SJCRH30 (cell line): ENCODE measurements around the gene COL9A1. TPM values are rescaled to one million over a fixed set of nuclear protein-coding genes. Genes with fewer than 3 reads are reported as not detected.
"Not testable (repeated sequence)": the region's sequence is repeated elsewhere in the genome, so short reads cannot be mapped to it uniquely, and the experiment has no call there.

Source experiments
- DNase-seq, 2 experiments: peaks; one replicate each; pipeline ENCODE4 v3.0.0-alpha.2; 2015 to 2020
- H3K27ac ChIP-seq: fragments of 250-450 bp; sonication (Bioruptor Pico); 2 replicates; pipeline ENCODE4 v1.5.1; 2020; ENCODE audit warnings: mild to moderate bottlenecking, moderate library complexity
- H3K27me3 ChIP-seq: fragments of 250-450 bp; sonication (Bioruptor Pico); 2 replicates; pipeline ENCODE4 v1.5.1; 2020; ENCODE audit warnings: mild to moderate bottlenecking, moderate library complexity
- H3K36me3 ChIP-seq: fragments of 250-450 bp; sonication (Bioruptor Pico); 2 replicates; pipeline ENCODE4 v1.5.1; 2020; ENCODE audit warnings: mild to moderate bottlenecking, moderate library complexity
- H3K4me1 ChIP-seq: fragments of 250-450 bp; sonication (Bioruptor Pico); 2 replicates; pipeline ENCODE4 v1.5.1; 2020; ENCODE audit warnings: mild to moderate bottlenecking, moderate library complexity
- H3K4me3 ChIP-seq: fragments of 250-450 bp; sonication (Bioruptor Pico); 2 replicates; pipeline ENCODE4 v1.5.1; 2020; ENCODE audit warnings: mild to moderate bottlenecking, moderate library complexity
- H3K9me3 ChIP-seq: fragments of 250-450 bp; sonication (Bioruptor Pico); replicated peaks from 2 replicates; pipeline ENCODE4 v1.5.1; 2020; ENCODE audit warnings: mild to moderate bottlenecking, moderate library complexity
- total RNA-seq: library from RNA; depleted of rRNA; stranded (reverse); fragments of >200 nt; shearing (Covaris generic); gene quantifications from 2 replicates; pipeline ENCODE4 v1.2.3, GENCODE V29; 2014; rRNA removed

COL9A1 gene
- total RNA-seq, result 4.7 and 4.8 TPM in 2 replicates

DNA sequence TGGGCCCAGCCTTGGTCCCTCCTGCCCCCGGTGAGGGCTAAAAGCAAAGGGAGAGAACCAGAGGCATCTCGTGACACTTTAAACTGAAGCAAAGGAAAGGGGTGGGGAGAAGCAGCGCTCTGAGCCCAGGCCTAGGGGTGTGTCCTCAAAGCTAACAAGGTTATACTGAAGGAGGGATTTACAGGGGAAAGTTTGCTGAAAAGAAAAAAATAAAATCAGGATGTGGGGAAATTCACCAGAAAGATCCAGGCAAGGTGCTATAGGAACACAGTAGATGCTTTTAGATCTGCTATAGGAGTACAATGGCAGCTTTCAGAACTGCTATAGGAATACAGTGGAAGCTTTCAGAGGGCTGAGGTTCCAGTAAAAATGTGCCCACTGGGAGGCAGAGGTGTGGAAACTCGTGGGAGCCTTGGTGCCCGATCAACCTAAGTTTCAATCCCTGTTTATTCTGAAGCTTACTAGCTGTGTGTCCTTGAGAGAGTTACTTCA is at the start of gene COL9A1:
TSS of gene COL9A1 (minus strand) at position 51 of the 492 bp plus-strand sequence. CDS start 160 bp downstream, outside the sequence.
- Histone ChIP-seq H3K27me3 (no peaks in the 10 kb centered on the region), H3K36me3 (no peaks in the 10 kb centered on the region)

DNA sequence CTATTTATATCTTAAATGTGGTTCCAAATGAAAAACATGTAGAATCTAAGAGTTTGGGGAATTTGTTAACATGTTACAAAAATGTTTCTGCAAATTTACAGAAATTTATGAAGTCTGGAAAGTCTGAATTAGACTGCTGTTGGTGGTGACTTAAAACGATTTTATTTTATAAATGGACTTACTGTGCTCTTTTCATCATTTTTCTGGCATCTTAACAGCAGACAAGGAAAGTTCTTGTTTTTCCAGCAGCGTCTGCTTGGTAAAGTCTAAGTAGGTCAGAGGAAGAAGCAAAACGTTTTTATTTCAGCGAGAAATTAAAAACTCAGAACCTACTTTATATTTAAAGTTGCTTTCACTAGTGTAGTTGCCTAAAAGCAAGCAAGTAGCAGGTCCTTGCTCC is 48.6 kb upstream of the COL9A1 start:
- Histone ChIP-seq H3K27me3 (no peaks in the 10 kb centered on the region), H3K9me3 (0 out of 2 replicates have a peak, but pooled peaks cover 5% of the 10 kb centered on the region), H3K27ac (no peak overlapping the region), H3K36me3 (no peaks in the 10 kb centered on the region), H3K4me1 (no peaks in the 10 kb centered on the region), H3K4me3 (no peak overlapping the region)
- DNase-seq, result no peak

More for the DNA sequence above, at the start of gene COL9A1:
- Histone ChIP-seq H3K9me3 (no peaks in the 10 kb centered on the region), H3K4me1 (peaks cover 11% of the 10 kb centered on the region), H3K4me3 (no peak within 1 kb of the TSS), H3K27ac (no peak within 1 kb of the TSS)
- DNase-seq, result no peak

- no peaks in the 10 kb centered on the region for H3K27me3 ChIP-seq
- H3K36me3 ChIP-seq, result no peaks in the 10 kb centered on the region
- no peak overlapping the region for H3K27ac ChIP-seq
- 0 out of 2 replicates have a peak, but pooled peaks cover 5% of the 10 kb centered on the region for H3K9me3 ChIP-seq
- H3K4me1 ChIP-seq, result no peaks in the 10 kb centered on the region
- no peak overlapping the region for H3K4me3 ChIP-seq
- DNase-seq, result no peak
These were observed 42.7 kb upstream of the COL9A1 start for GRCh38 chr6:70345619-70346018.

- Histone ChIP-seq H3K4me3 (no peak overlapping the region), H3K27me3 (no peaks in the 10 kb centered on the region), H3K36me3 (no peaks in the 10 kb centered on the region), H3K4me1 (no peaks in the 10 kb centered on the region), H3K9me3 (peaks cover 8% of the 10 kb centered on the region; the same call in 1 of the 2 replicates), H3K27ac (no peak overlapping the region)
- DNase-seq, result no peak
These were observed 40.4 kb upstream of the COL9A1 start for GRCh38 chr6:70343313-70343712.

GRCh38 chr6:70339810-70340209 is 36.9 kb upstream of the COL9A1 start:
- not testable (repeated sequence) for H3K4me1 ChIP-seq, H3K9me3 ChIP-seq, H3K27me3 ChIP-seq, DNase-seq, H3K4me3 ChIP-seq, H3K36me3 ChIP-seq, H3K27ac ChIP-seq

DNA sequence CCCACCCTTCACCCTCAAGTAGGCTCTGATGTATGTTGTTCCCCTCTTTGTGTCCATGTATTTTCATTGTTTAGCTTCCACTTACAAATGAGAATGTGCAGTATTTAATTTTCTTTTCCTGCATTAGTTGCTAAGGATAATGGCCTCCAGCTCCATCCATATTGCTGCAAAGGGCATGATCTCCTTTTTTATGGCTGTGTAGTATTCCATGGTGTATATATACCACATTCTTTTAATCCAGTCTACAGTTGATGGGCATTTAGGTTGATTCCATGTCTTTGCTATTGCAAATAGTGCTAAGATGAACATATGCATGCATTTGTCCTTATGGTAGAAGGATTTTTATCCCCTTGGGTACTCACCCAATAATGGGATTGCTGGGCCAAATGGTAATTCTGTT is 35.9 kb upstream of the COL9A1 start:
- peaks cover 8% of the 10 kb centered on the region; the same call in 1 of the 2 replicates for H3K9me3 ChIP-seq
- H3K4me1 ChIP-seq, result no peaks in the 10 kb centered on the region
- H3K36me3 ChIP-seq, result no peaks in the 10 kb centered on the region
- no peak overlapping the region for H3K27ac ChIP-seq
- H3K27me3 ChIP-seq, result no peaks in the 10 kb centered on the region
- no peak for DNase-seq
- no peak overlapping the region for H3K4me3 ChIP-seq

DNA sequence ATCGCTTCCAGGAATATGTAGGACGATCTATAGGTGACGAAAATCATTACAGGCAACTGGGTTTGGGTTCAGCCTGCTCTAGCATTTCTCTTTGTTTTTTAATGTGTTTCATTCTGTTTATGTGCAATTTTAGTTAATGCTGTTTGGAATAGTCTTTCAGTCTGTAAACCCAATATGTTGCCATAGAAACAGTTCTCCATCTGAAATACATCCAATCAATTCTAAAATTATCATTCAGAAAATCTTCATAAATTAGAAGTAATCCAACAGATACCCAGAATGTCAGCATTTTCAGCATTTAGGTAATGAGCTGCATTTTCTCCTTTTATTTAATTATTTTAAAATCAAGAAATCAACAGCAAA is 34.8 kb upstream of the COL9A1 start:
- no peak for DNase-seq
- Histone ChIP-seq H3K27me3 (no peaks in the 10 kb centered on the region), H3K9me3 (peaks cover 8% of the 10 kb centered on the region; the same call in 1 of the 2 replicates), H3K36me3 (no peaks in the 10 kb centered on the region), H3K4me1 (no peaks in the 10 kb centered on the region), H3K27ac (no peak overlapping the region), H3K4me3 (no peak overlapping the region)

DNA sequence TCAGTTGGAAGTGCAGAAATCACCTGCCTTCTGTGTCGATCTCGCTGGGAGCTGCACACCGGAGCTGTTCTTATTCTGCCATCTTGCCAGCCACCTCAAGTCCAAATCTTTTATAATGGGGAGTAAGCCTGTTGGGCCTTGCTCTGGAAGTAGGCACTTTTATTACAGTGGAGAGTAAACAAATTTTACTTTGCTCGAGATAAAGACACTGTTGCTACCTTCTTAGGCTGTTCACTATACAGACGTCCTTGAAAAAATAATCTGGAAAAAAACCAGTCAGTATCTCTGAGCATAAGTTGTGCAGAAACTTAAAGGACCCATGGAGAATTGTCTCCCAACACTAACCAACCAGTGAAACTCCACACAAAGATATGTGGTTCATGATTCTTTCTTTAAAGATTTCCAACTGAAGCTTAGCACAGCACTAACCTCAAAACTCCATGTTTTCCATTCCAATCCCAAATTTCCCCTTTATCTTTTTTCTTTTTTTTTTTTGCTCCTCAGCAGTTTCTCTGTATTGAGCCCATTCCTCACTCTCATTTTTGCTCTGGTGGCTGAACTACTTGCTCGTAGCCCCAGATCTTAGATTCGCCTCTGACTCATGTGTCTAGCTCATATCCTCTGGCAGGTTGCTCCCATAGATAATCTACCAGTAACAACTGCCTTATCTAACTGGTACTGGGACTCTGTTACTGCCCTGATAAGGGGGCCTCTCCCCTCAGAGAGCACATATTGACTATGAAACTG is 34.3 kb upstream of the COL9A1 start:
- Histone ChIP-seq H3K4me1 (no peaks in the 10 kb centered on the region), H3K27ac (no peak overlapping the region), H3K36me3 (no peaks in the 10 kb centered on the region), H3K27me3 (no peaks in the 10 kb centered on the region), H3K9me3 (peaks cover 11% of the 10 kb centered on the region; the same call in 1 of the 2 replicates), H3K4me3 (no peak overlapping the region)
- no peak for DNase-seq

- Histone ChIP-seq H3K4me3 (no peak overlapping the region), H3K27ac (no peak overlapping the region), H3K36me3 (no peaks in the 10 kb centered on the region), H3K9me3 (no peaks in the 10 kb centered on the region; the same call in 1 of the 2 replicates), H3K27me3 (no peaks in the 10 kb centered on the region), H3K4me1 (peaks cover 3% of the 10 kb centered on the region; the same call in 1 of the 2 replicates)
- DNase-seq, result no peak
These were observed 24.2 kb upstream of the COL9A1 start for GRCh38 chr6:70327036-70327435.

- peaks cover 3% of the 10 kb centered on the region; the same call in 1 of the 2 replicates for H3K9me3 ChIP-seq
- DNase-seq, result no peak
- H3K36me3 ChIP-seq, result no peaks in the 10 kb centered on the region
- H3K27me3 ChIP-seq, result no peaks in the 10 kb centered on the region
- peaks cover 3% of the 10 kb centered on the region; the same call in 1 of the 2 replicates for H3K4me1 ChIP-seq
- no peak overlapping the region for H3K4me3 ChIP-seq
- H3K27ac ChIP-seq, result no peak overlapping the region
These were observed 22.1 kb upstream of the COL9A1 start for GRCh38 chr6:70325009-70325408.

GRCh38 chr6:70317799-70318198 is 14.9 kb upstream of the COL9A1 start:
- peaks cover 15% of the 10 kb centered on the region for H3K4me1 ChIP-seq
- H3K36me3 ChIP-seq, H3K27ac ChIP-seq, H3K4me3 ChIP-seq, DNase-seq, H3K27me3 ChIP-seq: not testable (repeated sequence)
- H3K9me3 ChIP-seq, result peaks cover 10% of the 10 kb centered on the region; the same call in 1 of the 2 replicates

DNA sequence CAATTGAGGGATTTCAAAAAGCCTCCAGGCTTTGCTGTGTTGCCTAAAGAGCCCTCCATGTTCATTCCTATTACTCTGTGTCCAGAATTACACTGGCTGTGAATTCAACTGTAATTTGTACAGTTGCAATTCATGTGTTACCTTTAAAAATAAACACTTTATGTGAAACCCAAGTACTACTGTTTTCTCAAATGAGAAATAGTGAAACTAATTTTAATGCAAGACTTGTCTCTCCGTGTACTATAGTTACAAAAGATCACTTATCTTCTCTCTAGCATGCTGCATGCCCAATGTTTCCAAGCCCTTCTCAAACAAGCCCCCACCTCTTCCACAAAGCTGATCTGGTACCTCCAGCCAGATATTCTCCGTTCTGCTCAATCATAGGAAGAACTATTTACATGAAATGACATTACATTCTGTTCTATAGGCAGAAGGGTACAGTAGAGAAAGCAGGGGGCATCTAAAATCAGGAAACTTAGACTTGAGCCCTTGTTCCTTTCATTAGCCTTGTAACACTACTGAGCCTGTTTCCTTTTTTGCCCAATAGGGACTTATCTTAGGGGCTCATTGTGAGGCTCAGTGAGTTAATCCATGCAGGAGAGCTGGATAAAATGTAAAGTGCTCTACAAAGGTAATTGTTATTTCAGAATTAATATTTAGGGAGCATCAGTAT is 12.3 kb upstream of the COL9A1 start:
- no peak for DNase-seq

DNA sequence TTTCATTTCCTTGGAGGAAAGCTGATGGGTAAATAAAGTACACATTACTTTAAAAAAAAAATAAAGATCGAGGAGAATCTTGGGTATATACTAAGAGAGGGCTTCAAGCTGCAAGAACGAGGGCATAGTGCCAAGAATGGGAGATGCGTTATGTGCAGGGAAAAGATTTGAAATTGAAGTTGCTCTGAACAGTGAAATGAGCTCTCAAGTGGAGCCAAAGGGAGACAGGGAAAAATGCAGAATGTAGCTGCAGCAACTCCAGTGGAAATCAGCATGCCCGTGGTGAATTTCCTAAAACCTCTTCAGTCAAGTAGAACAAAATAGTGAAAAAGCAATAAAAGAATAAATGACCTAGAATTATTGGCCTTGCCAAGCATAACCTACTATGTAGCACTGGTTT is 11.4 kb upstream of the COL9A1 start:
- DNase-seq, result peak; percentile 19 to 39
- H3K27ac ChIP-seq, result no peak overlapping the region
- no peaks in the 10 kb centered on the region for H3K27me3 ChIP-seq
- no peak overlapping the region for H3K4me3 ChIP-seq
- H3K36me3 ChIP-seq, result no peaks in the 10 kb centered on the region
- H3K9me3 ChIP-seq, result peaks cover 7% of the 10 kb centered on the region; the same call in 1 of the 2 replicates
- H3K4me1 ChIP-seq, result peaks cover 38% of the 10 kb centered on the region

More for the DNA sequence above, 12.3 kb upstream of the COL9A1 start:
- H3K4me1 ChIP-seq, result peaks cover 31% of the 10 kb centered on the region
- H3K36me3 ChIP-seq, result no peaks in the 10 kb centered on the region
- peaks cover 7% of the 10 kb centered on the region; the same call in 1 of the 2 replicates for H3K9me3 ChIP-seq
- no peak overlapping the region for H3K27ac ChIP-seq
- no peaks in the 10 kb centered on the region for H3K27me3 ChIP-seq
- no peak overlapping the region for H3K4me3 ChIP-seq

DNA sequence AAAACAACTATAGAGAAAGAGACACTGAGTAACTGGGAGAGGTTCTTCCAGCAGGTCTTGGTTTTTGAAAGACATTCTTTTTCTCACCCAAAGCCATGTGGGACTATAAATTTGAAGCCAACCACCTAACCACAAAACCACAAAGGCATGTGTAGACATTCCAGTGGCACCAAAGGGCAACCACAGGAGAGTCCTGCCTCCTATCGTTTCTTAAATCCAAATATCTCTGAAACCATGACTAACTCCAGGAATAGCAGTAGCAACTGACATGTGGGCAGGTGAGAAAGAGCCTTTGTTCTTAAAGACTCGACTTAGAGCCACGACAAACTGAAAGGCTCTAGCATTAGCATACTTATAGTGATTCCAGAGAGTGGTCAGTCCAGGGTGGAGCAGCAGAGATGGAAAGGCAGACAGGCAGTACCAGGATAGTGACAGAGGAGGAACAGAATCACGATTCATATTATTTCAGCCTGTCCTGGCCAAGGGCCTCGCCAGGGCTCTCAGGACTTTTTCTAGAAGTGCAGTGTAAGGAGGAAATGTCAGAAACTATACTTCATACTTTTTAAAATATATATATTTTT is 9.4 kb upstream of the COL9A1 start:
- Histone ChIP-seq H3K4me3 (no peak overlapping the region), H3K27me3 (no peaks in the 10 kb centered on the region), H3K36me3 (no peaks in the 10 kb centered on the region), H3K27ac (peak overlapping the region; percentile 37; the same call in 1 of the 2 replicates), H3K9me3 (no peaks in the 10 kb centered on the region), H3K4me1 (peaks cover 50% of the 10 kb centered on the region)
- DNase-seq, result peak; percentile 93 to 98
